DOHH2 (cell line): ENCODE measurements around the gene ZNF746.

Source experiments
- H3F3A ChIP-seq: fragments of 200-600 bp; sonication (generic), shearing (Covaris generic); 2 replicates; pipeline ENCODE4 v1.6.0; 2016; ENCODE audit warnings: antibody characterized with exemption, mild to moderate bottlenecking; ENCODE audit not compliant: control insufficient read depth, insufficient read depth
- H3K27ac ChIP-seq: fragments of 200-600 bp; sonication (generic); 2 replicates; pipeline ENCODE4 v1.5.1; 2014; ENCODE audit warnings: low read depth, mild to moderate bottlenecking, low read length, moderate library complexity
- H3K27me3 ChIP-seq: fragments of 200-600 bp; sonication (generic); 2 replicates; pipeline ENCODE4 v1.6.1; 2014; ENCODE audit warnings: mild to moderate bottlenecking, low read length, mixed read lengths; ENCODE audit not compliant: control insufficient read depth
- H3K36me3 ChIP-seq: fragments of 200-600 bp; sonication (generic); 2 replicates; pipeline ENCODE4 v1.6.1; 2014; ENCODE audit warnings: mild to moderate bottlenecking, low read length, moderate library complexity, mixed read lengths; ENCODE audit not compliant: control insufficient read depth
- H3K4me1 ChIP-seq: fragments of 200-600 bp; sonication (generic); 2 replicates; pipeline ENCODE4 v1.6.1; 2014; ENCODE audit warnings: mild to moderate bottlenecking, low read length, mixed read lengths; ENCODE audit not compliant: control insufficient read depth
- H3K4me2 ChIP-seq: fragments of 200-600 bp; sonication (generic); 2 replicates; pipeline ENCODE4 v1.6.0; 2014; ENCODE audit warnings: mild to moderate bottlenecking, low read length, moderate library complexity
- H3K4me3 ChIP-seq: fragments of 200-600 bp; sonication (generic); 2 replicates; pipeline ENCODE4 v1.5.1; 2014; ENCODE audit warnings: mild to moderate bottlenecking, low read length, mixed read lengths
- H3K79me2 ChIP-seq: fragments of 200-600 bp; sonication (generic); 2 replicates; pipeline ENCODE4 v1.6.1; 2014; ENCODE audit warnings: mild to moderate bottlenecking, low read length, mixed read lengths; ENCODE audit not compliant: control insufficient read depth
- H3K9me2 ChIP-seq: fragments of 200-600 bp; sonication (generic); replicated peaks from 2 replicates; pipeline ENCODE4 v1.6.1; 2014; ENCODE audit warnings: mild to moderate bottlenecking, low read length, mixed read lengths; ENCODE audit not compliant: control insufficient read depth
- H3K9me3 ChIP-seq: fragments of 200-600 bp; sonication (generic); 2 replicates; pipeline ENCODE4 v1.6.1; 2014; ENCODE audit warnings: antibody characterized with exemption, low read length, mixed read lengths; ENCODE audit not compliant: control insufficient read depth, insufficient read depth
- H4K20me1 ChIP-seq: fragments of 200-600 bp; sonication (generic); 2 replicates; pipeline ENCODE4 v1.6.0; 2014; ENCODE audit warnings: low read depth, mild to moderate bottlenecking, antibody characterized with exemption, low read length, moderate library complexity; ENCODE audit not compliant: control insufficient read depth, insufficient read depth
- EZH2phosphoT487 ChIP-seq: fragments of 200-600 bp; sonication (generic); IDR thresholded peaks from 2 replicates; pipeline ENCODE4 v1.6.1; 2017; ENCODE audit warnings: borderline replicate concordance, mild to moderate bottlenecking, antibody characterized with exemption, low read length, moderate library complexity, mixed read lengths
- TF ChIP-seq, protein P1 (sequence below): fragments of 200-600 bp; sonication (generic); IDR thresholded peaks from one replicate; pipeline ENCODE4 v1.5.1; 2014; ENCODE audit warnings: antibody characterized with exemption, mild to moderate bottlenecking, low read depth, low read length; ENCODE audit not compliant: poor library complexity, severe bottlenecking

Gene ZNF746

DNA sequence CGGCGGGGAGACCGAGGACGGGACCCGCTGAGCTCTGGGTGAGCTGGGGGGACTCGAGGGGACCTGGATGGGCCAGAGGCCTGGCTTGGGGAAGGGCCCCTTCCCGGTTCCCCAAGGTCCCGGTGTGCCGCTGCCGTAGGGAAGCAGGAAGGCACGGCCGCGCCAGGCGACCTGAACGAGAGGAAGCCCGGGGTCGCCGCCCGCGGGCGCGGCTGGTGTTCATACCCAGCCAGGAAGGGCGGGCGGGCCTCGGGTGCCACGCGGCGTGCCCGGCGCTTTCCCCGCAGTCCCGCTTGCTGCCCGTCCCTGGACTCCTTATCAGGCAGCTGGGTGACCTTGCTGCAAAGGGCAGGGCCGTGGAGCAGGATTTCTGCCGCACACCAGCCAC, 74.7 kb downstream of the ZNF746 start:
- peaks cover 9% of the 10 kb centered on the region for H3F3A ChIP-seq
- TF ChIP-seq EZH2phosphoT487: no peak
- TF ChIP-seq, protein P1, sequence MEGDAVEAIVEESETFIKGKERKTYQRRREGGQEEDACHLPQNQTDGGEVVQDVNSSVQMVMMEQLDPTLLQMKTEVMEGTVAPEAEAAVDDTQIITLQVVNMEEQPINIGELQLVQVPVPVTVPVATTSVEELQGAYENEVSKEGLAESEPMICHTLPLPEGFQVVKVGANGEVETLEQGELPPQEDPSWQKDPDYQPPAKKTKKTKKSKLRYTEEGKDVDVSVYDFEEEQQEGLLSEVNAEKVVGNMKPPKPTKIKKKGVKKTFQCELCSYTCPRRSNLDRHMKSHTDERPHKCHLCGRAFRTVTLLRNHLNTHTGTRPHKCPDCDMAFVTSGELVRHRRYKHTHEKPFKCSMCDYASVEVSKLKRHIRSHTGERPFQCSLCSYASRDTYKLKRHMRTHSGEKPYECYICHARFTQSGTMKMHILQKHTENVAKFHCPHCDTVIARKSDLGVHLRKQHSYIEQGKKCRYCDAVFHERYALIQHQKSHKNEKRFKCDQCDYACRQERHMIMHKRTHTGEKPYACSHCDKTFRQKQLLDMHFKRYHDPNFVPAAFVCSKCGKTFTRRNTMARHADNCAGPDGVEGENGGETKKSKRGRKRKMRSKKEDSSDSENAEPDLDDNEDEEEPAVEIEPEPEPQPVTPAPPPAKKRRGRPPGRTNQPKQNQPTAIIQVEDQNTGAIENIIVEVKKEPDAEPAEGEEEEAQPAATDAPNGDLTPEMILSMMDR: no peak
- H3K9me2 ChIP-seq: no peaks in the 10 kb centered on the region
- peak overlapping the region; percentile 77 for H3K4me2 ChIP-seq
- no peaks in the 10 kb centered on the region for H3K36me3 ChIP-seq
- H3K27ac ChIP-seq: no peak overlapping the region
- peak overlapping the region; percentile 67 for H3K4me3 ChIP-seq
- no peaks in the 10 kb centered on the region for H3K9me3 ChIP-seq
- H3K79me2 ChIP-seq: no peaks in the 10 kb centered on the region
- peaks cover 13% of the 10 kb centered on the region for H3K4me1 ChIP-seq
- H4K20me1 ChIP-seq: no peaks in the 10 kb centered on the region
- peaks cover 9% of the 10 kb centered on the region for H3K27me3 ChIP-seq
